ENCODE data around the gene SIRT4. TPM values are rescaled to one million over a fixed set of nuclear protein-coding genes. Genes with fewer than 3 reads are reported as not detected.

The SIRT4 gene
- total and polyA plus RNA-seq, 3 experiments from 2014 or later = 0.68 to 1.9 (median 1.8) TPM

GRCh38 chr12:120265473-120266179 lies 36.5 kb upstream of the SIRT4 start, which contains the start of gene PXN:
Gene PXN (minus strand): TSS chr12:120265730. CDS start chr12:120265629, 101 bp downstream.
- H3K4me3 Mint-ChIP-seq = peak within 1 kb of the TSS; percentile 82 to 98 (median 94)
- H3K9me3 Mint-ChIP-seq = peaks cover 0 to 2% (median 0%) of the 10 kb centered on the region in 5 donors
- Histone ChIP-seq H3K27ac (ENCODE audit: low read depth, low read length) (peak within 1 kb of the TSS; percentile 82), H3K4me1 (ENCODE audit: insufficient read depth, low read length) (peaks cover 44% of the 10 kb centered on the region), H3K27me3 (ENCODE audit: insufficient read depth, low read length, poor library complexity, severe bottlenecking) (no peaks in the 10 kb centered on the region), H3K4me3 (ENCODE audit: low read length) (peak within 1 kb of the TSS; percentile 97), H3K9me3 (ENCODE audit: low read length) (no peaks in the 10 kb centered on the region), H3K36me3 (ENCODE audit: insufficient read depth, low read length) (peaks cover 3% of the 10 kb centered on the region)
- ChIA-PET POLR2A (interaction anchor here (0.7 to 6.7 kb wide), 9 partner anchors 9 to 64 kb away, joined by 3 to 101 read pairs (median 4); partner anchors contain the start of genes RNU4-1, RNU4-2, RPLP0 and SIRT4), CTCF (interaction anchor here (0.6 to 34.4 kb wide), 17 partner anchors 9 to 155 kb away, joined by 3 to 727 read pairs (median 5); partner anchors contain the start of genes RNU4-1, RNU4-2, RPLP0 and SIRT4)
- peaks cover 0 to 2% of the 10 kb centered on the region in 2 donors for H3K27me3 Mint-ChIP-seq
- peak within 1 kb of the TSS; percentile 85 to 98 (median 91) for H3K27ac Mint-ChIP-seq
- H3K4me1 Mint-ChIP-seq = peaks cover 41 to 48% (median 42%) of the 10 kb centered on the region in 3 donors
- H3K36me3 Mint-ChIP-seq = peaks cover 0 to 18% (median 10%) of the 10 kb centered on the region in 3 donors
- peak; percentile 87 to 95 (median 90) for DNase-seq

- peaks cover 0 to 2% of the 10 kb centered on the region in 2 donors for H3K27me3 Mint-ChIP-seq
- H3K4me1 Mint-ChIP-seq = peaks cover 34 to 41% (median 35%) of the 10 kb centered on the region in 3 donors
- peak overlapping the region in 6 of 8 donors; percentile 46 to 86 (median 85) for H3K27ac Mint-ChIP-seq
- peak overlapping the region; percentile 80 to 91 (median 86) for H3K4me3 Mint-ChIP-seq
- DNase-seq = no peak
- H3K36me3 Mint-ChIP-seq = peaks cover 0 to 15% (median 10%) of the 10 kb centered on the region in 3 donors
- POLR2A ChIA-PET = interaction anchor here (1.0 to 6.7 kb wide), 8 partner anchors 9 to 65 kb away, joined by 3 to 101 read pairs (median 20); partner anchors contain the start of genes RNU4-1, RNU4-2, RPLP0 and SIRT4
- no peak overlapping the region for H3K4me3 ChIP-seq (ENCODE audit: low read length)
- CTCF ChIA-PET = interaction anchor here (1.0 to 34.4 kb wide), 12 partner anchors 8 to 68 kb away, joined by 4 to 727 read pairs (median 7); partner anchors contain the start of genes RNU4-1, RNU4-2, RPLP0 and SIRT4
- H3K27me3 ChIP-seq (ENCODE audit: insufficient read depth, low read length, poor library complexity, severe bottlenecking) = no peaks in the 10 kb centered on the region
- peaks cover 0 to 2% (median 0%) of the 10 kb centered on the region in 5 donors for H3K9me3 Mint-ChIP-seq
- no peaks in the 10 kb centered on the region for H3K9me3 ChIP-seq (ENCODE audit: low read length)
- peaks cover 3% of the 10 kb centered on the region for H3K36me3 ChIP-seq (ENCODE audit: insufficient read depth, low read length)
- peaks cover 37% of the 10 kb centered on the region for H3K4me1 ChIP-seq (ENCODE audit: insufficient read depth, low read length)
- no peak overlapping the region for H3K27ac ChIP-seq (ENCODE audit: low read depth, low read length)
Observed at GRCh38 chr12:120266180-120266870, 35.8 kb upstream of the SIRT4 start.

GRCh38 chr12:120267736-120268135 lies 34.4 kb upstream of the SIRT4 start:
- peaks cover 0 to 2% of the 10 kb centered on the region in 2 donors for H3K27me3 Mint-ChIP-seq
- peak overlapping the region in 1 of 7 donors; percentile 86 for H3K4me3 Mint-ChIP-seq
- Histone ChIP-seq H3K9me3 (ENCODE audit: low read length) (no peaks in the 10 kb centered on the region), H3K4me3 (ENCODE audit: low read length) (no peak overlapping the region), H3K27me3 (ENCODE audit: insufficient read depth, low read length, poor library complexity, severe bottlenecking) (no peaks in the 10 kb centered on the region), H3K36me3 (ENCODE audit: insufficient read depth, low read length) (peaks cover 3% of the 10 kb centered on the region), H3K4me1 (ENCODE audit: insufficient read depth, low read length) (peaks cover 23% of the 10 kb centered on the region), H3K27ac (ENCODE audit: low read depth, low read length) (no peak overlapping the region)
- peaks cover 0 to 12% (median 5%) of the 10 kb centered on the region in 3 donors for H3K36me3 Mint-ChIP-seq
- H3K27ac Mint-ChIP-seq = no peak overlapping the region
- POLR2A ChIA-PET = interaction anchor here (0.8 to 4.0 kb wide), 3 partner anchors 24 to 66 kb away, joined by 3 to 45 read pairs (median 37); partner anchors contain the start of genes RNU4-1, RNU4-2 and RPLP0
- no peak for DNase-seq
- H3K4me1 Mint-ChIP-seq = peaks cover 20 to 27% (median 21%) of the 10 kb centered on the region in 3 donors
- CTCF ChIA-PET = interaction anchor here (8.1 to 34.4 kb wide), 3 partner anchors 15 to 42 kb away, joined by 120 to 727 read pairs (median 146); no protein-coding TSS in a partner anchor
- peaks cover 0 to 2% (median 0%) of the 10 kb centered on the region in 5 donors for H3K9me3 Mint-ChIP-seq

- Mint-ChIP-seq H3K4me3 (no peak overlapping the region), H3K36me3 (no peaks in the 10 kb centered on the region), H3K27ac (no peak overlapping the region), H3K9me3 (no peaks in the 10 kb centered on the region), H3K4me1 (no peaks in the 10 kb centered on the region), H3K27me3 (no peaks in the 10 kb centered on the region)
- ChIA-PET POLR2A (no interaction called here), CTCF (no interaction called here)
- Histone ChIP-seq H3K4me3 (ENCODE audit: low read length) (no peak overlapping the region), H3K9me3 (ENCODE audit: low read length) (no peaks in the 10 kb centered on the region), H3K27me3 (ENCODE audit: insufficient read depth, low read length, poor library complexity, severe bottlenecking) (no peaks in the 10 kb centered on the region), H3K36me3 (ENCODE audit: insufficient read depth, low read length) (no peaks in the 10 kb centered on the region), H3K4me1 (ENCODE audit: insufficient read depth, low read length) (no peaks in the 10 kb centered on the region), H3K27ac (ENCODE audit: low read depth, low read length) (no peak overlapping the region)
- DNase-seq = no peak
Observed at GRCh38 chr12:120276734-120277133, 25.4 kb upstream of the SIRT4 start.

- H3K9me3 Mint-ChIP-seq = no peaks in the 10 kb centered on the region
- Histone ChIP-seq H3K27ac (ENCODE audit: low read depth, low read length) (no peak overlapping the region), H3K4me3 (ENCODE audit: low read length) (no peak overlapping the region), H3K27me3 (ENCODE audit: insufficient read depth, low read length, poor library complexity, severe bottlenecking) (no peaks in the 10 kb centered on the region), H3K4me1 (ENCODE audit: insufficient read depth, low read length) (no peaks in the 10 kb centered on the region), H3K9me3 (ENCODE audit: low read length) (no peaks in the 10 kb centered on the region), H3K36me3 (ENCODE audit: insufficient read depth, low read length) (no peaks in the 10 kb centered on the region)
- CTCF ChIA-PET = no interaction called here
- no peak for DNase-seq
- no peaks in the 10 kb centered on the region for H3K36me3 Mint-ChIP-seq
- peaks cover 0 to 2% of the 10 kb centered on the region in 2 donors for H3K27me3 Mint-ChIP-seq
- H3K4me3 Mint-ChIP-seq = no peak overlapping the region
- POLR2A ChIA-PET = interaction anchor here (1.1 kb wide), 1 partner anchor 13 kb away, joined by 6 read pairs; the partner anchor contains the start of gene RNU4-2
- H3K27ac Mint-ChIP-seq = no peak overlapping the region
- no peaks in the 10 kb centered on the region for H3K4me1 Mint-ChIP-seq
Observed at GRCh38 chr12:120278137-120279069, 23.7 kb upstream of the SIRT4 start.

- no peaks in the 10 kb centered on the region for H3K9me3 Mint-ChIP-seq
- H3K36me3 ChIP-seq (ENCODE audit: insufficient read depth, low read length) = no peaks in the 10 kb centered on the region
- no peaks in the 10 kb centered on the region for H3K9me3 ChIP-seq (ENCODE audit: low read length)
- no peak overlapping the region for H3K4me3 ChIP-seq (ENCODE audit: low read length)
- H3K4me1 ChIP-seq (ENCODE audit: insufficient read depth, low read length) = no peaks in the 10 kb centered on the region
- peak overlapping the region in 2 of 8 donors; percentile 29 to 55 for H3K27ac Mint-ChIP-seq
- H3K27ac ChIP-seq (ENCODE audit: low read depth, low read length) = no peak overlapping the region
- no peaks in the 10 kb centered on the region for H3K4me1 Mint-ChIP-seq
- H3K27me3 Mint-ChIP-seq = peaks cover 0 to 3% of the 10 kb centered on the region in 2 donors
- H3K36me3 Mint-ChIP-seq = no peaks in the 10 kb centered on the region
- POLR2A ChIA-PET = no interaction called here
- H3K27me3 ChIP-seq (ENCODE audit: insufficient read depth, low read length, poor library complexity, severe bottlenecking) = no peaks in the 10 kb centered on the region
- CTCF ChIA-PET = interaction anchor here (0.8 to 2.0 kb wide), 2 partner anchors 17 to 19 kb away, joined by 3 to 7 read pairs; partner anchors contain the start of genes PXN and SIRT4
- DNase-seq = no peak
- no peak overlapping the region for H3K4me3 Mint-ChIP-seq
Observed at GRCh38 chr12:120283318-120283717, 18.8 kb upstream of the SIRT4 start.

GRCh38 chr12:120284381-120284780 lies 17.7 kb upstream of the SIRT4 start:
- Histone ChIP-seq H3K27ac (ENCODE audit: low read depth, low read length) (no peak overlapping the region), H3K9me3 (ENCODE audit: low read length) (no peaks in the 10 kb centered on the region), H3K36me3 (ENCODE audit: insufficient read depth, low read length) (no peaks in the 10 kb centered on the region), H3K27me3 (ENCODE audit: insufficient read depth, low read length, poor library complexity, severe bottlenecking) (no peaks in the 10 kb centered on the region), H3K4me3 (ENCODE audit: low read length) (no peak overlapping the region), H3K4me1 (ENCODE audit: insufficient read depth, low read length) (no peaks in the 10 kb centered on the region)
- Mint-ChIP-seq H3K36me3 (no peaks in the 10 kb centered on the region), H3K4me3 (no peak overlapping the region), H3K9me3 (no peaks in the 10 kb centered on the region), H3K4me1 (no peaks in the 10 kb centered on the region), H3K27ac (no peak overlapping the region), H3K27me3 (peaks cover 0 to 3% of the 10 kb centered on the region in 2 donors)
- POLR2A ChIA-PET = no interaction called here
- CTCF ChIA-PET = interaction anchor here (2.0 to 5.0 kb wide), 2 partner anchors 18 to 57 kb away, joined by 7 to 20 read pairs; partner anchors contain the start of gene PXN
- DNase-seq = no peak

Data from CD8-positive, alpha-beta memory T cell (primary cell).